Posterior vena cava (tissue), 2 donors: ENCODE measurements around the gene DMWD. TPM values are rescaled to one million over a fixed set of nuclear protein-coding genes. Genes with fewer than 3 reads are reported as not detected.

Experiments used
- total RNA-seq, 2 donors: library from RNA; stranded (reverse); fragmentation: NEBNext Ultra II Directional; extraction: Animal tissue kit (Norgen Biotek cat#: 25700); gene quantifications; one replicate each; pipeline ENCODE4 v1.2.1, GENCODE V29; 2021
- donor health status: DM: yes; HTN: yes; CAD: no.
- donor health status: DM: yes; HTN: yes; CAD: no.

The DMWD gene
- total RNA-seq, 2 donors from 2014 or later: 50.9 to 61.1 TPM

Other genes starting within 250 kb of the DMWD start
- gene OPA3, start 208.0 kb downstream of the DMWD start, total RNA-seq: 10 to 100 TPM in 1 of 2 donors, 1 to 10 TPM in 1; 9.8 to 11.3 TPM
- 10 to 100 TPM in 1 of 2 donors, 1 to 10 TPM in 1; 5.1 to 11.1 TPM for gene GPR4, start 190.6 kb downstream of the DMWD start, total RNA-seq
- gene EML2, start 153.4 kb downstream of the DMWD start, total RNA-seq: 10 to 100 TPM; 20.7 to 26.7 TPM
- gene GIPR, start 124.6 kb downstream of the DMWD start, total RNA-seq: under 1 TPM in 1 of 2 donors, not detected in 1; 0.38 TPM
- gene SNRPD2, start 100.9 kb downstream of the DMWD start, total RNA-seq: 100 to 1,000 TPM; 244 to 250 TPM
- 1 to 10 TPM; 3.1 to 4.5 TPM for gene QPCTL, start 100.2 kb downstream of the DMWD start, total RNA-seq
- 10 to 100 TPM; 11.2 to 12.3 TPM for gene FBXO46, start 61.9 kb downstream of the DMWD start, total RNA-seq
- not detected for gene MEIOSIN, start 59.4 kb downstream of the DMWD start, total RNA-seq
- 10 to 100 TPM; 14.9 to 22.4 TPM for gene SIX5, start 23.6 kb downstream of the DMWD start, total RNA-seq
- gene DMPK, start 10.4 kb downstream of the DMWD start, total RNA-seq: 100 to 1,000 TPM; 218 to 281 TPM
- not detected for gene RSPH6A, start 22.5 kb upstream of the DMWD start, total RNA-seq
- 10 to 100 TPM; 41.2 to 44.6 TPM for gene SYMPK, start 70.3 kb upstream of the DMWD start, total RNA-seq
- gene FOXA3, start 71.5 kb upstream of the DMWD start, total RNA-seq: not detected
- 10 to 100 TPM; 14.3 to 14.5 TPM for gene IRF2BP1, start 93.3 kb upstream of the DMWD start, total RNA-seq
- gene MYPOP, start 109.8 kb upstream of the DMWD start, total RNA-seq: 1 to 10 TPM; 4.3 to 6.1 TPM
- gene NANOS2, start 121.9 kb upstream of the DMWD start, total RNA-seq: not detected
- gene NOVA2, start 181.0 kb upstream of the DMWD start, total RNA-seq: 1 to 10 TPM; 7.9 to 8.0 TPM
- gene CCDC61, start 202.6 kb upstream of the DMWD start, total RNA-seq: 10 to 100 TPM in 1 of 2 donors, 1 to 10 TPM in 1; 10.0 to 12.9 TPM
- not detected for gene PGLYRP1, start 230.2 kb upstream of the DMWD start, total RNA-seq
- not detected for gene IGFL4, start 248.2 kb upstream of the DMWD start, total RNA-seq